ENCODE measurements around the gene FMNL2.

DNA sequence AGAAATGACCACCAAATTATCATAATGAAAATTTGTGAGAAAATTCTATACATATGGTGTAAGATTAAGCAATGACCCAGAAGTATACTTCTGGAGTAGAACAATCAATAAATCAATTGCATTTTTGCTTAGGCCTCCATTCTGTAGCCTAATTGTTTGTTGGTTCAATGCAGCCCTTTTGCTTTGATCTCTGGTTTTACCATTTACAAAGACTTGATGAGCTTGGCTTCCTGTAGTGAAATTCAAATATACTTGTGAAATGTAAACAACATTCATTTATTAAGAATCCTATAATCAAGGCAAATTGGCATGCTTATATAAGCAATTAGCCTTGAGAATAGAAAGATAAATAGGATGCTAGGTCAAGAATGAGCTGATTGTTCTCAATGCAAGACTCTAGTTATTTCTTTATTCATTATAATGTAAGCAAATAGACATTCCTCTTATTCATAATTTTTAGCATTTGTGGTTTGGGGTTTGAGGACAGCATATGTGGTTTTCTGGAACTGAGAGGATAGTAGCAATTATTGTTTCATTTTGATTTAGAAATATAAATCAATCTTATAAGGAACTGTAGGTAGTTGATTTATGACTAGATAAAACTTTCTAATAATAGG is 9.7 kb downstream of the FMNL2 start:
- no peak for TF ChIP-seq POLR2A (IDR thresholded peaks at IDR 0.05)
- TF ChIP-seq, protein P1, sequence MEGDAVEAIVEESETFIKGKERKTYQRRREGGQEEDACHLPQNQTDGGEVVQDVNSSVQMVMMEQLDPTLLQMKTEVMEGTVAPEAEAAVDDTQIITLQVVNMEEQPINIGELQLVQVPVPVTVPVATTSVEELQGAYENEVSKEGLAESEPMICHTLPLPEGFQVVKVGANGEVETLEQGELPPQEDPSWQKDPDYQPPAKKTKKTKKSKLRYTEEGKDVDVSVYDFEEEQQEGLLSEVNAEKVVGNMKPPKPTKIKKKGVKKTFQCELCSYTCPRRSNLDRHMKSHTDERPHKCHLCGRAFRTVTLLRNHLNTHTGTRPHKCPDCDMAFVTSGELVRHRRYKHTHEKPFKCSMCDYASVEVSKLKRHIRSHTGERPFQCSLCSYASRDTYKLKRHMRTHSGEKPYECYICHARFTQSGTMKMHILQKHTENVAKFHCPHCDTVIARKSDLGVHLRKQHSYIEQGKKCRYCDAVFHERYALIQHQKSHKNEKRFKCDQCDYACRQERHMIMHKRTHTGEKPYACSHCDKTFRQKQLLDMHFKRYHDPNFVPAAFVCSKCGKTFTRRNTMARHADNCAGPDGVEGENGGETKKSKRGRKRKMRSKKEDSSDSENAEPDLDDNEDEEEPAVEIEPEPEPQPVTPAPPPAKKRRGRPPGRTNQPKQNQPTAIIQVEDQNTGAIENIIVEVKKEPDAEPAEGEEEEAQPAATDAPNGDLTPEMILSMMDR (IDR thresholded peaks at IDR 0.05 in 4 of 5, conservative IDR thresholded peaks at IDR 0.05 in 1 of 5) = no peak

Data from gastrocnemius medialis (tissue), 4 donors.